ENCODE data around the gene DOP1B.
"Not testable (repeated sequence)": the region's sequence is repeated elsewhere in the genome, so short reads cannot be mapped to it uniquely, and the experiment has no call there.

The DOP1B gene

GRCh38 chr21:36175771-36176565, 19.3 kb downstream of the DOP1B start:
- no peak for DNase-seq (ENCODE audit: low spot score)

- no peak for DNase-seq (ENCODE audit: low spot score)
Measured at GRCh38 chr21:36178349-36178748, 21.7 kb downstream of the DOP1B start.

GRCh38 chr21:36179145-36179544, 22.5 kb downstream of the DOP1B start:
- no peak for DNase-seq (ENCODE audit: low spot score)

- no peak for DNase-seq (ENCODE audit: low spot score)
Measured at GRCh38 chr21:36180963-36181362, 24.3 kb downstream of the DOP1B start.

- no peak for DNase-seq (ENCODE audit: low spot score)
Measured at GRCh38 chr21:36183144-36183795, 26.6 kb downstream of the DOP1B start.

- DNase-seq (ENCODE audit: low spot score): no peak
Measured at GRCh38 chr21:36184545-36184944, 27.9 kb downstream of the DOP1B start.

- no peak for DNase-seq (ENCODE audit: low spot score)
Measured at GRCh38 chr21:36185523-36185922, 28.9 kb downstream of the DOP1B start.

- DNase-seq (ENCODE audit: low spot score): no peak
Measured at GRCh38 chr21:36186081-36186480, 29.5 kb downstream of the DOP1B start.

GRCh38 chr21:36186506-36187399, 30.1 kb downstream of the DOP1B start:
- no peak for DNase-seq (ENCODE audit: low spot score)

- no peak for DNase-seq (ENCODE audit: low spot score)
Measured at GRCh38 chr21:36188081-36188681, 31.6 kb downstream of the DOP1B start.

- no peak for DNase-seq (ENCODE audit: low spot score)
Measured at GRCh38 chr21:36188937-36189336, 32.3 kb downstream of the DOP1B start.

GRCh38 chr21:36190736-36191135, 34.1 kb downstream of the DOP1B start:
- DNase-seq (ENCODE audit: low spot score): no peak

- DNase-seq (ENCODE audit: low spot score): no peak
Measured at GRCh38 chr21:36193200-36193599, 36.6 kb downstream of the DOP1B start.

- DNase-seq (ENCODE audit: low spot score): no peak
Measured at GRCh38 chr21:36194024-36194423, 37.4 kb downstream of the DOP1B start.

GRCh38 chr21:36195613-36196012, 39.0 kb downstream of the DOP1B start:
- DNase-seq (ENCODE audit: low spot score): no peak

GRCh38 chr21:36199021-36199420, 42.4 kb downstream of the DOP1B start:
- DNase-seq (ENCODE audit: low spot score): no peak

- not testable (repeated sequence) for DNase-seq (ENCODE audit: low spot score)
Measured at GRCh38 chr21:36199575-36199974, 43.0 kb downstream of the DOP1B start.

GRCh38 chr21:36200081-36200561, 43.5 kb downstream of the DOP1B start:
- DNase-seq (ENCODE audit: low spot score): no peak

GRCh38 chr21:36202726-36203602, 46.3 kb downstream of the DOP1B start:
- DNase-seq (ENCODE audit: low spot score): no peak

GRCh38 chr21:36203603-36203889, 46.9 kb downstream of the DOP1B start:
- peak; percentile 94 for DNase-seq (ENCODE audit: low spot score)

GRCh38 chr21:36204980-36205379, 48.4 kb downstream of the DOP1B start:
- no peak for DNase-seq (ENCODE audit: low spot score)
